ENCODE measurements around the gene TPPP3. TPM values are rescaled to one million over a fixed set of nuclear protein-coding genes. Genes with fewer than 3 reads are reported as not detected.
"Not testable (repeated sequence)": the region's sequence is repeated elsewhere in the genome, so short reads cannot be mapped to it uniquely, and the experiment has no call there.

TPPP3 gene
- polyA plus RNA-seq, 12 donors: 232 to 581 (median 412) TPM; not detected in 1

- DNase-seq: no peak
Measured at GRCh38 chr16:67394155-67395104, 1.1 kb upstream of the TPPP3 start.

GRCh38 chr16:67393788-67394154 is 473 bp upstream of the TPPP3 start:
- no peak for DNase-seq

- no peak for DNase-seq
Measured at GRCh38 chr16:67392301-67393059, 818 bp downstream of the TPPP3 start.

- no peak for DNase-seq
Measured at GRCh38 chr16:67391424-67392300, 1.6 kb downstream of the TPPP3 start.

GRCh38 chr16:67390816-67391423 is 2.4 kb downstream of the TPPP3 start:
- DNase-seq: no peak

GRCh38 chr16:67389911-67390815 is 3.1 kb downstream of the TPPP3 start:
- no peak for DNase-seq

GRCh38 chr16:67388591-67388990 is 4.7 kb downstream of the TPPP3 start:
- DNase-seq: no peak

- no peak for DNase-seq
Measured at GRCh38 chr16:67388191-67388590, 5.1 kb downstream of the TPPP3 start.

GRCh38 chr16:67387479-67388079 is 5.7 kb downstream of the TPPP3 start:
- DNase-seq: no peak

GRCh38 chr16:67386861-67387455 is 6.3 kb downstream of the TPPP3 start:
- no peak for DNase-seq

- DNase-seq: no peak
Measured at GRCh38 chr16:67384778-67385510, 8.4 kb downstream of the TPPP3 start.

- DNase-seq: no peak
Measured at GRCh38 chr16:67383284-67383683, 10.0 kb downstream of the TPPP3 start.

- no peak for DNase-seq
Measured at GRCh38 chr16:67378642-67379041, 14.7 kb downstream of the TPPP3 start.

GRCh38 chr16:67376012-67376411 is 17.3 kb downstream of the TPPP3 start:
- not testable (repeated sequence) for DNase-seq

- peak; percentile 65 for DNase-seq
Measured at GRCh38 chr16:67372664-67373063, 20.6 kb downstream of the TPPP3 start.

- no peak for DNase-seq
Measured at GRCh38 chr16:67370661-67371060, 22.6 kb downstream of the TPPP3 start.

- DNase-seq: no peak
Measured at GRCh38 chr16:67364600-67365235, 28.6 kb downstream of the TPPP3 start.

GRCh38 chr16:67361038-67361437 is 32.3 kb downstream of the TPPP3 start:
- DNase-seq: no peak

Data from muscle of arm (tissue), 12 donors.